Liver (tissue), 9 donors: ENCODE data around the gene OXTR. TPM values are rescaled to one million over a fixed set of nuclear protein-coding genes. Genes with fewer than 3 reads are reported as not detected.

Experiments
- DNase-seq: peaks from one replicate; pipeline ENCODE4 v3.0.0-alpha.2; 2017; ENCODE audit warnings: low spot score
- H3K27ac ChIP-seq, 2 donors: one replicate each; pipeline ENCODE4 v1.7.0; 2013; ENCODE audit warnings: inconsistent platforms in 2 of 2, low read length in 2 of 2, control low read depth in 1 of 2, low read depth in 1 of 2, mild to moderate bottlenecking in 1 of 2
- H3K27me3 ChIP-seq, 4 donors: one replicate each; pipeline versions ENCODE4 v1.6.1 to v1.7.0; 2013; ENCODE audit warnings: low read length in 3 of 4, inconsistent platforms in 1 of 4, mild to moderate bottlenecking in 1 of 4, moderate library complexity in 1 of 4; ENCODE audit not compliant: control insufficient read depth in 4 of 4, insufficient read depth in 4 of 4
- H3K36me3 ChIP-seq, 4 donors: one replicate each; pipeline versions ENCODE4 v1.6.1 to v1.7.0; 2013; ENCODE audit warnings: low read length in 3 of 4, mild to moderate bottlenecking in 3 of 4, low read depth in 1 of 4, moderate library complexity in 1 of 4; ENCODE audit not compliant: control insufficient read depth in 4 of 4, insufficient read depth in 3 of 4
- H3K4me1 ChIP-seq, 4 donors: one replicate each; pipeline versions ENCODE4 v1.6.1 to v1.7.0; 2013; ENCODE audit warnings: low read length in 3 of 4, mild to moderate bottlenecking in 3 of 4, moderate library complexity in 1 of 4; ENCODE audit not compliant: control insufficient read depth in 4 of 4, insufficient read depth in 4 of 4
- H3K4me3 ChIP-seq, 3 donors: one replicate each; pipeline versions ENCODE4 v1.6.1 to v1.7.0; 2013; ENCODE audit warnings: low read length in 3 of 3, control low read depth in 1 of 3, low read depth in 1 of 3, mild to moderate bottlenecking in 1 of 3
- H3K9ac ChIP-seq, 2 donors: one replicate each; pipeline ENCODE4 v1.7.0; 2013; ENCODE audit warnings: low read length in 2 of 2, mild to moderate bottlenecking in 2 of 2, moderate library complexity in 2 of 2, control low read depth in 1 of 2, low read depth in 1 of 2
- H3K9me3 ChIP-seq, 4 donors: one replicate each; pipeline versions ENCODE4 v1.6.1 to v1.7.0; 2013; ENCODE audit warnings: low read length in 3 of 4; ENCODE audit not compliant: control insufficient read depth in 4 of 4
- HNF4A ChIP-seq, 2 donors: conservative IDR thresholded peaks; 2 replicates each; pipeline ENCODE4 v1.6.1; 2016; ENCODE audit warnings: antibody characterized with exemption in 2 of 2, mild to moderate bottlenecking in 2 of 2
- JUND ChIP-seq, 2 donors: IDR thresholded peaks; 2 replicates each; pipeline ENCODE4 v1.6.1; 2016; ENCODE audit warnings: antibody characterized with exemption in 2 of 2
- RAD21 ChIP-seq, 2 donors: IDR thresholded peaks; 2 replicates each; pipeline ENCODE4 v1.6.1; 2016; ENCODE audit warnings: antibody characterized with exemption in 2 of 2, mild to moderate bottlenecking in 2 of 2
- SP1 ChIP-seq: IDR thresholded peaks from 2 replicates; pipeline ENCODE4 v1.6.1; 2018; ENCODE audit warnings: antibody characterized with exemption, mild to moderate bottlenecking
- TAF1 ChIP-seq: conservative IDR thresholded peaks from 2 replicates; pipeline ENCODE4 v1.6.1; 2016; ENCODE audit warnings: antibody characterized with exemption, mild to moderate bottlenecking
- WGBS: extraction: QIAGEN DNeasy Blood & Tissue Kit; methylation state at CpG from one replicate; pipeline ENCODE4 v1.1.7; 2013; 5-methylcytosine and 5-hydroxymethylcytosine counted together
- polyA plus RNA-seq, 2 donors: library from polyadenylated mRNA; stranded (reverse) in 1 of 2; unstranded in 1 of 2; fragments of 200-250 nt in 1 of 2; fragments of >200 nt in 1 of 2; fragmentation: Nextera tagmentation in 1 of 2; extraction: Ambion mirVana in 1 of 2; gene quantifications; one replicate each; pipeline versions ENCODE4 v1.2.1 to v1.2.3, GENCODE V29; 2013 to 2015
- total RNA-seq, 2 donors: library from RNA; depleted of rRNA; stranded (reverse); fragments of >200 nt; gene quantifications; one replicate each; pipeline ENCODE4 v1.2.3, GENCODE V29; 2014
- TF ChIP-seq, protein P1 (sequence below): IDR thresholded peaks from 2 replicates; pipeline ENCODE4 v1.6.1; 2016; ENCODE audit warnings: antibody characterized with exemption
- TF ChIP-seq, protein P2 (sequence below): IDR thresholded peaks from 2 replicates; pipeline ENCODE4 v1.6.1; 2016; ENCODE audit warnings: antibody characterized with exemption, mild to moderate bottlenecking
- TF ChIP-seq, protein P3 (sequence below): IDR thresholded peaks from 2 replicates; pipeline ENCODE4 v1.6.1; 2016; ENCODE audit warnings: antibody characterized with exemption
- TF ChIP-seq, protein P4 (sequence below): IDR thresholded peaks from 2 replicates; pipeline ENCODE4 v1.6.1; 2016; ENCODE audit warnings: antibody characterized with exemption
- TF ChIP-seq, protein P5 (sequence below): fragments of 150-350 bp; IDR thresholded peaks from 2 replicates; pipeline ENCODE4 v1.5.1; 2017; ENCODE audit warnings: improper control_type of control experiment, low read depth, low read length; ENCODE audit not compliant: missing input control
- donor health status: healthy.
- donor health status: healthy.
- donor health status: healthy.
- donor health status: healthy.
- donor health status: healthy.

OXTR gene
- total and polyA plus RNA-seq, 4 donors: 0.05 to 0.28 (median 0.08) TPM; not detected in 1

DNA sequence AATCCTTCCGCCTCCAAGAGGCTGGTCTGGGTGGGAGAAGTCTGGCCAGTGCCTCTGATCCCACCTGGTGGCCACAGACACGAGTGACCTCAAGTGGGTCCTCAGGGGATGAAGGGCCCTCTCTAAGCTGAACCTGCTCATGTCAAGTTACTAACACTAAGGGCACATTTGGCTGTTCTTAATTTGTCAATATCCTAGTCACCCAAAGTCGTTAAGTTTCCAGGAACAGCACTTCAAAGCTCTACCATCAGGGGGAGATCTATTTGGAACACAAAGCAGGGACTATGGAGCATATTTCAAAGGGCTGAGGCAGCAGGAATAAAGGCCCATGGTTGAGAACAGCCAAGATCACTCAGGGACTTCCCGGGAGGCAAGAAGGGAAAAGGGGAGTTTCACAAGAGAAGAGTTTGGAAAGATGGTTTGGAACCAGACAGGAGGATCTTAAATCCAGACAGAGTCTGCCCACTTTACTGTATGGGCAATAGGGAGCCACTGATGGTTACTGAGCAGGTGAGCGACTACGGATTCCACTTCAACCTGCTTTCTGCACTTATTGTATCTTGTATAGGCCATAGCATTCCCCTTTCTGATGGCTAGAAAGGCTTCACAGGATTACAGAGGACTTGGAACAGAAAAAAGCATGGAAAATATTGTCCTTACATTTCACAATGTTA is 13.7 kb downstream of the OXTR start:
- H3K9ac ChIP-seq: no peak overlapping the region
- no peaks in the 10 kb centered on the region for H3K4me1 ChIP-seq
- no peaks in the 10 kb centered on the region for H3K27me3 ChIP-seq
- H3K27ac ChIP-seq: no peak overlapping the region
- no peaks in the 10 kb centered on the region for H3K36me3 ChIP-seq
- H3K4me3 ChIP-seq: no peak overlapping the region
- no peaks in the 10 kb centered on the region for H3K9me3 ChIP-seq
- WGBS: 74% methylated on average over 6 of the region's 6 CpGs
- TF ChIP-seq TAF1: no peak
- TF ChIP-seq, protein P1, sequence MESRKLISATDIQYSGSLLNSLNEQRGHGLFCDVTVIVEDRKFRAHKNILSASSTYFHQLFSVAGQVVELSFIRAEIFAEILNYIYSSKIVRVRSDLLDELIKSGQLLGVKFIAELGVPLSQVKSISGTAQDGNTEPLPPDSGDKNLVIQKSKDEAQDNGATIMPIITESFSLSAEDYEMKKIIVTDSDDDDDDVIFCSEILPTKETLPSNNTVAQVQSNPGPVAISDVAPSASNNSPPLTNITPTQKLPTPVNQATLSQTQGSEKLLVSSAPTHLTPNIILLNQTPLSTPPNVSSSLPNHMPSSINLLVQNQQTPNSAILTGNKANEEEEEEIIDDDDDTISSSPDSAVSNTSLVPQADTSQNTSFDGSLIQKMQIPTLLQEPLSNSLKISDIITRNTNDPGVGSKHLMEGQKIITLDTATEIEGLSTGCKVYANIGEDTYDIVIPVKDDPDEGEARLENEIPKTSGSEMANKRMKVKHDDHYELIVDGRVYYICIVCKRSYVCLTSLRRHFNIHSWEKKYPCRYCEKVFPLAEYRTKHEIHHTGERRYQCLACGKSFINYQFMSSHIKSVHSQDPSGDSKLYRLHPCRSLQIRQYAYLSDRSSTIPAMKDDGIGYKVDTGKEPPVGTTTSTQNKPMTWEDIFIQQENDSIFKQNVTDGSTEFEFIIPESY: no peak
- TF ChIP-seq HNF4A (conservative IDR thresholded peaks at IDR 0.05): no peak
- TF ChIP-seq, protein P2, sequence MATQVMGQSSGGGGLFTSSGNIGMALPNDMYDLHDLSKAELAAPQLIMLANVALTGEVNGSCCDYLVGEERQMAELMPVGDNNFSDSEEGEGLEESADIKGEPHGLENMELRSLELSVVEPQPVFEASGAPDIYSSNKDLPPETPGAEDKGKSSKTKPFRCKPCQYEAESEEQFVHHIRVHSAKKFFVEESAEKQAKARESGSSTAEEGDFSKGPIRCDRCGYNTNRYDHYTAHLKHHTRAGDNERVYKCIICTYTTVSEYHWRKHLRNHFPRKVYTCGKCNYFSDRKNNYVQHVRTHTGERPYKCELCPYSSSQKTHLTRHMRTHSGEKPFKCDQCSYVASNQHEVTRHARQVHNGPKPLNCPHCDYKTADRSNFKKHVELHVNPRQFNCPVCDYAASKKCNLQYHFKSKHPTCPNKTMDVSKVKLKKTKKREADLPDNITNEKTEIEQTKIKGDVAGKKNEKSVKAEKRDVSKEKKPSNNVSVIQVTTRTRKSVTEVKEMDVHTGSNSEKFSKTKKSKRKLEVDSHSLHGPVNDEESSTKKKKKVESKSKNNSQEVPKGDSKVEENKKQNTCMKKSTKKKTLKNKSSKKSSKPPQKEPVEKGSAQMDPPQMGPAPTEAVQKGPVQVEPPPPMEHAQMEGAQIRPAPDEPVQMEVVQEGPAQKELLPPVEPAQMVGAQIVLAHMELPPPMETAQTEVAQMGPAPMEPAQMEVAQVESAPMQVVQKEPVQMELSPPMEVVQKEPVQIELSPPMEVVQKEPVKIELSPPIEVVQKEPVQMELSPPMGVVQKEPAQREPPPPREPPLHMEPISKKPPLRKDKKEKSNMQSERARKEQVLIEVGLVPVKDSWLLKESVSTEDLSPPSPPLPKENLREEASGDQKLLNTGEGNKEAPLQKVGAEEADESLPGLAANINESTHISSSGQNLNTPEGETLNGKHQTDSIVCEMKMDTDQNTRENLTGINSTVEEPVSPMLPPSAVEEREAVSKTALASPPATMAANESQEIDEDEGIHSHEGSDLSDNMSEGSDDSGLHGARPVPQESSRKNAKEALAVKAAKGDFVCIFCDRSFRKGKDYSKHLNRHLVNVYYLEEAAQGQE: no peak
- TF ChIP-seq, protein P3, sequence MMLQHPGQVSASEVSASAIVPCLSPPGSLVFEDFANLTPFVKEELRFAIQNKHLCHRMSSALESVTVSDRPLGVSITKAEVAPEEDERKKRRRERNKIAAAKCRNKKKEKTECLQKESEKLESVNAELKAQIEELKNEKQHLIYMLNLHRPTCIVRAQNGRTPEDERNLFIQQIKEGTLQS: no peak
- TF ChIP-seq JUND (IDR thresholded peaks at IDR 0.05): no peak
- TF ChIP-seq, protein P4, sequence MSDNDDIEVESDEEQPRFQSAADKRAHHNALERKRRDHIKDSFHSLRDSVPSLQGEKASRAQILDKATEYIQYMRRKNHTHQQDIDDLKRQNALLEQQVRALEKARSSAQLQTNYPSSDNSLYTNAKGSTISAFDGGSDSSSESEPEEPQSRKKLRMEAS: no peak
- no peak for DNase-seq

DNA sequence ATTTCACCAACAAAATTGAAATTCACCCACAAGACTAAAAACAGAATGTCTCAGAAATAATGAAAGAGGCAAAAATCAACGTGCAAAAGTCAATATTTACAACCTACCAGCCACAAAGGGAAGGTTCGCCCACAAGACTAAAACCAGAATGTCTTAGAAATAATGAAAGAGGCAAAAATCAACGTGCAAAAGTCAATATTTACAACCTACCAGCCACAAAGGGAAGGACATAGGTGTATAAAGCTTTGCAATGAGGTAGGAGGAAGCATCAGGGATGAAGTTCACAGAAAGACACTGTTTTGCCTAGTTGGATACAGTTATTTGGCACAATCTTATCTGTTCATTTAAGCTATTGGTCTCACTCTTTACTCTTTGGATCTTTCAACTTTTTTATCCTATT is 14.3 kb downstream of the OXTR start:
- no peak for DNase-seq
- WGBS: 44% methylated on average over 3 of the region's 3 CpGs
- Histone ChIP-seq H3K27ac (no peak overlapping the region), H3K9me3 (no peaks in the 10 kb centered on the region), H3K9ac (no peak overlapping the region), H3K36me3 (no peaks in the 10 kb centered on the region), H3K27me3 (no peaks in the 10 kb centered on the region), H3K4me1 (no peaks in the 10 kb centered on the region), H3K4me3 (no peak overlapping the region)
- TF ChIP-seq RAD21 (IDR thresholded peaks at IDR 0.05): no peak

DNA sequence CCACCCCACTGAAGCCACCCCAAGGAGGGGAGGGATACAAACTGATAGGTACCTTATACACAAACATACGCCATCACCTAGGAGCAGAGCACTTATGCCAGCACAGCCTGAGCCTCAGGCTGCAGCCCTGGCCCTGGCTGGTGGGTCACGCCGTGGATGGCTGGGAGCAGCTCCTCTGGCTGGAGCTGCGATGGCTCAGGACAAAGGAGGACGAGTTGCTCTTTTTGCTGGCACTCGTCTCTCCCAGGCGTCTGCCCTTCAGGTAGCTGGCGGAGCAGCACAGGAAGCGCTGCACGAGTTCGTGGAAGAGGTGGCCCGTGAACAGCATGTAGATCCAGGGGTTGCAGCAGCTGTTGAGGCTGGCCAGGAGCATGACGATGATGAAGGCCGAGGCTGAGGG is 16.6 kb downstream of the OXTR start:
- no peaks in the 10 kb centered on the region for H3K9me3 ChIP-seq
- TF ChIP-seq JUND (IDR thresholded peaks at IDR 0.05) (no peak), SP1 (no peak), RAD21 (IDR thresholded peaks at IDR 0.05) (no peak)
- TF ChIP-seq, protein P4: no peak
- TF ChIP-seq, protein P1: no peak
- TF ChIP-seq, protein P3: no peak
- TF ChIP-seq, protein P5, sequence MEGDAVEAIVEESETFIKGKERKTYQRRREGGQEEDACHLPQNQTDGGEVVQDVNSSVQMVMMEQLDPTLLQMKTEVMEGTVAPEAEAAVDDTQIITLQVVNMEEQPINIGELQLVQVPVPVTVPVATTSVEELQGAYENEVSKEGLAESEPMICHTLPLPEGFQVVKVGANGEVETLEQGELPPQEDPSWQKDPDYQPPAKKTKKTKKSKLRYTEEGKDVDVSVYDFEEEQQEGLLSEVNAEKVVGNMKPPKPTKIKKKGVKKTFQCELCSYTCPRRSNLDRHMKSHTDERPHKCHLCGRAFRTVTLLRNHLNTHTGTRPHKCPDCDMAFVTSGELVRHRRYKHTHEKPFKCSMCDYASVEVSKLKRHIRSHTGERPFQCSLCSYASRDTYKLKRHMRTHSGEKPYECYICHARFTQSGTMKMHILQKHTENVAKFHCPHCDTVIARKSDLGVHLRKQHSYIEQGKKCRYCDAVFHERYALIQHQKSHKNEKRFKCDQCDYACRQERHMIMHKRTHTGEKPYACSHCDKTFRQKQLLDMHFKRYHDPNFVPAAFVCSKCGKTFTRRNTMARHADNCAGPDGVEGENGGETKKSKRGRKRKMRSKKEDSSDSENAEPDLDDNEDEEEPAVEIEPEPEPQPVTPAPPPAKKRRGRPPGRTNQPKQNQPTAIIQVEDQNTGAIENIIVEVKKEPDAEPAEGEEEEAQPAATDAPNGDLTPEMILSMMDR: no peak
- H3K27me3 ChIP-seq: no peaks in the 10 kb centered on the region
- H3K9ac ChIP-seq: no peak overlapping the region
- H3K27ac ChIP-seq: no peak overlapping the region
- no peaks in the 10 kb centered on the region for H3K36me3 ChIP-seq
- no peak for DNase-seq
- no peak overlapping the region for H3K4me3 ChIP-seq
- H3K4me1 ChIP-seq: no peaks in the 10 kb centered on the region
- WGBS: 83% methylated on average over 14 of the region's 14 CpGs
